Measurements from ENCODE around the gene FAM185A. TPM values are rescaled to one million over a fixed set of nuclear protein-coding genes. Genes with fewer than 3 reads are reported as not detected.
"Not testable (repeated sequence)": the region's sequence is repeated elsewhere in the genome, so short reads cannot be mapped to it uniquely, and the experiment has no call there.

Gene FAM185A
- total RNA-seq, 2 donors from 2014 or later, result 7.0 to 8.3 TPM

- not testable (repeated sequence) for H3K27me3 Mint-ChIP-seq (ENCODE audit: low read depth); H3K27ac Mint-ChIP-seq; ATAC-seq (replicated peaks in 1 of 2); H3K4me1 Mint-ChIP-seq (ENCODE audit: low read depth); H3K36me3 Mint-ChIP-seq (ENCODE audit: insufficient read depth in 2 of 2); DNase-seq; H3K4me3 Mint-ChIP-seq; H3K9me3 Mint-ChIP-seq
Measured at GRCh38 chr7:102791367-102791766, 42.6 kb downstream of the FAM185A start.

- not testable (repeated sequence) for H3K4me3 Mint-ChIP-seq; DNase-seq; ATAC-seq (replicated peaks in 1 of 2); H3K9me3 Mint-ChIP-seq; H3K27ac Mint-ChIP-seq; H3K4me1 Mint-ChIP-seq (ENCODE audit: low read depth); H3K27me3 Mint-ChIP-seq (ENCODE audit: low read depth)
- peaks cover 10 to 11% of the 10 kb centered on the region in 2 donors for H3K36me3 Mint-ChIP-seq (ENCODE audit: insufficient read depth in 2 of 2)
Measured at GRCh38 chr7:102791831-102792230, 43.0 kb downstream of the FAM185A start.

- H3K4me1 Mint-ChIP-seq (ENCODE audit: low read depth); H3K9me3 Mint-ChIP-seq; H3K4me3 Mint-ChIP-seq; DNase-seq; H3K27me3 Mint-ChIP-seq (ENCODE audit: low read depth); H3K27ac Mint-ChIP-seq; ATAC-seq (replicated peaks in 1 of 2): not testable (repeated sequence)
- peaks cover 12 to 15% of the 10 kb centered on the region in 2 donors for H3K36me3 Mint-ChIP-seq (ENCODE audit: insufficient read depth in 2 of 2)
Measured at GRCh38 chr7:102794567-102794966, 45.8 kb downstream of the FAM185A start.

GRCh38 chr7:102795987-102796595 lies 47.3 kb downstream of the FAM185A start:
- not testable (repeated sequence) for H3K27ac Mint-ChIP-seq, H3K4me3 Mint-ChIP-seq

GRCh38 chr7:102806613-102807012 lies 57.8 kb downstream of the FAM185A start:
- H3K27me3 Mint-ChIP-seq (ENCODE audit: low read depth), result no peaks in the 10 kb centered on the region
- DNase-seq (no peak), ATAC-seq (replicated peaks in 1 of 2) (no peak)
- H3K27ac Mint-ChIP-seq, result no peak overlapping the region
- no peak overlapping the region for H3K4me3 Mint-ChIP-seq
- H3K36me3 Mint-ChIP-seq (ENCODE audit: insufficient read depth in 2 of 2), result peaks cover 0 to 2% of the 10 kb centered on the region in 2 donors
- H3K4me1 Mint-ChIP-seq (ENCODE audit: low read depth), result no peaks in the 10 kb centered on the region
- peaks cover 0 to 12% of the 10 kb centered on the region in 2 donors for H3K9me3 Mint-ChIP-seq

More at GRCh38 chr7:102795987-102796595, 47.3 kb downstream of the FAM185A start:
- not testable (repeated sequence) for H3K27me3 Mint-ChIP-seq (ENCODE audit: low read depth); H3K4me1 Mint-ChIP-seq (ENCODE audit: low read depth); ATAC-seq (replicated peaks in 1 of 2); H3K9me3 Mint-ChIP-seq; DNase-seq
- H3K36me3 Mint-ChIP-seq (ENCODE audit: insufficient read depth in 2 of 2), result peaks cover 12 to 24% of the 10 kb centered on the region in 2 donors

- Mint-ChIP-seq H3K9me3 (no peaks in the 10 kb centered on the region), H3K36me3 (ENCODE audit: insufficient read depth in 2 of 2) (no peaks in the 10 kb centered on the region), H3K27ac (no peak overlapping the region), H3K4me3 (no peak overlapping the region), H3K27me3 (ENCODE audit: low read depth) (no peaks in the 10 kb centered on the region), H3K4me1 (ENCODE audit: low read depth) (peaks cover 15% of the 10 kb centered on the region)
- DNase-seq (no peak), ATAC-seq (replicated peaks in 1 of 2) (no peak)
Measured at GRCh38 chr7:102810916-102811315, 62.1 kb downstream of the FAM185A start.

- Mint-ChIP-seq H3K4me3 (no peak overlapping the region), H3K27ac (no peak overlapping the region), H3K27me3 (ENCODE audit: low read depth) (no peaks in the 10 kb centered on the region), H3K4me1 (ENCODE audit: low read depth) (peaks cover 15% of the 10 kb centered on the region), H3K9me3 (no peaks in the 10 kb centered on the region), H3K36me3 (ENCODE audit: insufficient read depth in 2 of 2) (no peaks in the 10 kb centered on the region)
- DNase-seq (no peak), ATAC-seq (replicated peaks in 1 of 2) (no peak)
Measured at GRCh38 chr7:102811942-102812678, 63.3 kb downstream of the FAM185A start.

- no peaks in the 10 kb centered on the region for H3K27me3 Mint-ChIP-seq (ENCODE audit: low read depth)
- H3K4me3 Mint-ChIP-seq, result peak overlapping the region in 1 of 2 donors; percentile 32
- ATAC-seq (replicated peaks in 1 of 2), result peak; percentile 31 to 33
- H3K9me3 Mint-ChIP-seq, result no peaks in the 10 kb centered on the region
- no peak for DNase-seq
- H3K4me1 Mint-ChIP-seq (ENCODE audit: low read depth), result peaks cover 15% of the 10 kb centered on the region
- H3K36me3 Mint-ChIP-seq (ENCODE audit: insufficient read depth in 2 of 2), result no peaks in the 10 kb centered on the region
- H3K27ac Mint-ChIP-seq, result peak overlapping the region; percentile 67
Measured at GRCh38 chr7:102813191-102814024, 64.6 kb downstream of the FAM185A start.

- DNase-seq (no peak), ATAC-seq (replicated peaks in 1 of 2) (peak; percentile 97)
- Mint-ChIP-seq H3K4me1 (ENCODE audit: low read depth) (peaks cover 15% of the 10 kb centered on the region), H3K27me3 (ENCODE audit: low read depth) (no peaks in the 10 kb centered on the region), H3K27ac (peak overlapping the region; percentile 67), H3K36me3 (ENCODE audit: insufficient read depth in 2 of 2) (no peaks in the 10 kb centered on the region), H3K9me3 (no peaks in the 10 kb centered on the region), H3K4me3 (peak overlapping the region in 1 of 2 donors; percentile 32)
Measured at GRCh38 chr7:102814025-102814471, 65.2 kb downstream of the FAM185A start.

GRCh38 chr7:102817616-102818573 lies 69.1 kb downstream of the FAM185A start:
- H3K36me3 Mint-ChIP-seq (ENCODE audit: insufficient read depth in 2 of 2), result no peaks in the 10 kb centered on the region
- no peak overlapping the region for H3K4me3 Mint-ChIP-seq
- H3K27ac Mint-ChIP-seq, result no peak overlapping the region
- H3K27me3 Mint-ChIP-seq (ENCODE audit: low read depth), result no peaks in the 10 kb centered on the region
- ATAC-seq (replicated peaks in 1 of 2) (no peak), DNase-seq (no peak)
- H3K4me1 Mint-ChIP-seq (ENCODE audit: low read depth), result peaks cover 15% of the 10 kb centered on the region
- H3K9me3 Mint-ChIP-seq, result no peaks in the 10 kb centered on the region

- no peak overlapping the region for H3K4me3 Mint-ChIP-seq
- peaks cover 3% of the 10 kb centered on the region for H3K4me1 Mint-ChIP-seq (ENCODE audit: low read depth)
- no peaks in the 10 kb centered on the region for H3K27me3 Mint-ChIP-seq (ENCODE audit: low read depth)
- no peak overlapping the region for H3K27ac Mint-ChIP-seq
- ATAC-seq (replicated peaks in 1 of 2), result no peak
- no peaks in the 10 kb centered on the region for H3K36me3 Mint-ChIP-seq (ENCODE audit: insufficient read depth in 2 of 2)
- DNase-seq, result no peak
- H3K9me3 Mint-ChIP-seq, result no peaks in the 10 kb centered on the region
Measured at GRCh38 chr7:102819151-102819550, 70.4 kb downstream of the FAM185A start.

- Mint-ChIP-seq H3K27me3 (ENCODE audit: low read depth) (no peaks in the 10 kb centered on the region), H3K27ac (no peak overlapping the region), H3K9me3 (no peaks in the 10 kb centered on the region), H3K36me3 (ENCODE audit: insufficient read depth in 2 of 2) (no peaks in the 10 kb centered on the region), H3K4me1 (ENCODE audit: low read depth) (no peaks in the 10 kb centered on the region), H3K4me3 (no peak overlapping the region)
- no peak for ATAC-seq (replicated peaks in 1 of 2)
- no peak for DNase-seq
Measured at GRCh38 chr7:102821994-102822747, 73.4 kb downstream of the FAM185A start.
